ENCODE results near the gene IGF2BP1. TPM values are rescaled to one million over a fixed set of nuclear protein-coding genes. Genes with fewer than 3 reads are reported as not detected.

Gene IGF2BP1
- polyA plus RNA-seq, 1 of the 3 experiments (the other 2 are of a cell fraction) = 0.05 TPM

DNA sequence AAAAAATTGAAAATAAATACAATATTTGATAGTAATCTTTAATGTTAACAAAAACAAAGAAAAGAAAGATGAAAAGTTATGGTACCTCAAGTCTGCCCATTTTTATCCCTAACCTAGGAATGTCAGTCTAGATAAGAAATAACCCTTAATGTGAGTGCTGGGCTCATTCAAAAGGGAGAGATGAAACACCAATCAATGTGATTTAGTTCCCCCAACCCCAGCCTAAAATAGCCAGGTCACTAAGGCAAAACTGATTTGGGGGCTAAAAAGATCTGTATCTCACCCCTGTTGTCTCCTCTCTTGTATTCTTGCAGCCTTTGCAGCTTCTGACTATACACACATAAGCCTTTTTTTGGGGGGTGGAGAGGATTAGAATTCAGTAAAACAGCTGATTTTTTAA is 3.2 kb upstream of the IGF2BP1 start:
- no peak overlapping the region for H2AFZ ChIP-seq (ENCODE audit: low read depth)
- H3K36me3 ChIP-seq (replicated peaks in 1 of 2; ENCODE audit: control insufficient read depth in 1 of 2, insufficient read depth in 2 of 2, low read length in 1 of 2) = no peaks in the 10 kb centered on the region
- H3K9ac ChIP-seq = no peak overlapping the region
- no peak overlapping the region for H3K27ac ChIP-seq (ENCODE audit: low read depth in 2 of 2, low read length in 1 of 2)
- H3K27me3 ChIP-seq (ENCODE audit: insufficient read depth) = peaks cover 84% of the 10 kb centered on the region
- H3K79me2 ChIP-seq (ENCODE audit: insufficient read depth) = no peaks in the 10 kb centered on the region
- POLR2A ChIA-PET = interaction anchor here (0.6 kb wide), 1 partner anchor 700 kb away, joined by 3 read pairs; no protein-coding TSS in a partner anchor
- 0 out of 2 replicates have a peak, but pooled peaks cover 12% of the 10 kb centered on the region for H4K20me1 ChIP-seq (ENCODE audit: insufficient read depth)
- no peaks in the 10 kb centered on the region for H3K9me3 ChIP-seq
- TF ChIP-seq EZH2phosphoT487 (IDR thresholded peaks at IDR 0.05; ENCODE audit: borderline replicate concordance, low read depth) = 0 out of 2 replicates have a peak, but pooled peaks have one; percentile 22
- TF ChIP-seq EP300 (IDR thresholded peaks at IDR 0.05; ENCODE audit: borderline replicate concordance in 1 of 2, low read depth in 1 of 2, low read length in 1 of 2) = no peak
- TF ChIP-seq, protein P1, sequence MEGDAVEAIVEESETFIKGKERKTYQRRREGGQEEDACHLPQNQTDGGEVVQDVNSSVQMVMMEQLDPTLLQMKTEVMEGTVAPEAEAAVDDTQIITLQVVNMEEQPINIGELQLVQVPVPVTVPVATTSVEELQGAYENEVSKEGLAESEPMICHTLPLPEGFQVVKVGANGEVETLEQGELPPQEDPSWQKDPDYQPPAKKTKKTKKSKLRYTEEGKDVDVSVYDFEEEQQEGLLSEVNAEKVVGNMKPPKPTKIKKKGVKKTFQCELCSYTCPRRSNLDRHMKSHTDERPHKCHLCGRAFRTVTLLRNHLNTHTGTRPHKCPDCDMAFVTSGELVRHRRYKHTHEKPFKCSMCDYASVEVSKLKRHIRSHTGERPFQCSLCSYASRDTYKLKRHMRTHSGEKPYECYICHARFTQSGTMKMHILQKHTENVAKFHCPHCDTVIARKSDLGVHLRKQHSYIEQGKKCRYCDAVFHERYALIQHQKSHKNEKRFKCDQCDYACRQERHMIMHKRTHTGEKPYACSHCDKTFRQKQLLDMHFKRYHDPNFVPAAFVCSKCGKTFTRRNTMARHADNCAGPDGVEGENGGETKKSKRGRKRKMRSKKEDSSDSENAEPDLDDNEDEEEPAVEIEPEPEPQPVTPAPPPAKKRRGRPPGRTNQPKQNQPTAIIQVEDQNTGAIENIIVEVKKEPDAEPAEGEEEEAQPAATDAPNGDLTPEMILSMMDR (IDR thresholded peaks at IDR 0.05) = no peak
- TF ChIP-seq GABPA (IDR thresholded peaks at IDR 0.05; ENCODE audit: low read depth) = no peak
- TF ChIP-seq FOSL2 (IDR thresholded peaks at IDR 0.05; ENCODE audit: borderline replicate concordance, low read depth) = no peak
- DNase-seq = no peak
- no peaks in the 10 kb centered on the region; a peak in 1 of 4 replicates for H3K4me1 ChIP-seq (ENCODE audit: control insufficient read depth in 1 of 2, insufficient read depth in 2 of 2, low read depth in 1 of 2, low read length in 1 of 2)
- CTCF ChIA-PET = interaction anchor here (1.0 to 3.3 kb wide), 5 partner anchors 39 to 315 kb away, joined by 3 to 13 read pairs (median 6); no protein-coding TSS in a partner anchor
- H3K4me2 ChIP-seq = no peak overlapping the region
- H3K4me3 ChIP-seq (ENCODE audit: low read depth in 2 of 2, low read length in 1 of 2) = no peak overlapping the region
- H3K9me2 ChIP-seq = no peaks in the 10 kb centered on the region
- peaks cover 21% of the 10 kb centered on the region for H3F3A ChIP-seq (replicated peaks; ENCODE audit: insufficient read depth)

DNA sequence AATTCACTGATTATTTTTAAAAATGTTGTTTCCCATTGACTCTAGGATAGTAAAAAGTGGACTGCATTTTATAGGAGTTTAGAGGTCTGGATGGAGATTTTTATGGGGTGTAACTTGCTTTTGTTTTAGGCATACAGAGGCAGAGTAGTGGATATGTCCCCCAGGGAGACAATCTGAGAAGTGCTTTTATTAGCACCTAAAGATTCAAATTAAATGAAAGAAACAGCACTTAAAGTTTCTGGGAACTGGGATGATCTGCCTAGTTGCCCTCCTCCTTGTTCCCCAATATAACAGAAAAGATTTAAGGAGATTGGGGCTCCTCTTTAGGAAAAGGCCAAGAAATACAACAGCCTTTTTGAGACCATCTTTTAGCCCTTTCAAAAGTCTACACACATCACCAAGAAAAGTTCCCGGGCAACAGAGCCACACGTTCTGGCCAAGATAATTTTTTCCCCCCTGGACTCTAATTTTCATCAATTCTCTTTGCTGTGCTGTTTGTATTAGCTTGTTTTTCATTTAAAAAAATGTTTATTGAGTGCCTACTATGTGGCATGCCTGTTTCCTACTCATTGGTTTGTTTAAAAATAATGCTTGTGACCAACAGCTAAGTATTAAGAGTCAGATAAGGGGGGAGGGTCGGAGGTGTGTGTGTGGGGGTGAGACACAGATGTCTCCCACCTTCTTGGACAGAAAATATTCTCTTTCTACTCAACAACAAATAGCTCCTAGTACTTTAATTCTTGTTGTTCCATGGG is 2.5 kb upstream of the IGF2BP1 start:
- no peaks in the 10 kb centered on the region for H3K9me3 ChIP-seq
- under 1% methylated on average over 3 of the region's 3 CpGs for WGBS (ENCODE audit: low lambda C conversion rate)
- no peaks in the 10 kb centered on the region for H3K79me2 ChIP-seq (ENCODE audit: insufficient read depth)
- peaks cover 21% of the 10 kb centered on the region for H3F3A ChIP-seq (replicated peaks; ENCODE audit: insufficient read depth)
- 0 out of 2 replicates have a peak, but pooled peaks cover 12% of the 10 kb centered on the region for H4K20me1 ChIP-seq (ENCODE audit: insufficient read depth)
- H3K27me3 ChIP-seq (ENCODE audit: insufficient read depth) = peaks cover 86% of the 10 kb centered on the region
- DNase-seq = no peak
- H3K4me2 ChIP-seq = no peak overlapping the region
- H3K27ac ChIP-seq (ENCODE audit: low read depth in 2 of 2, low read length in 1 of 2) = no peak overlapping the region
- H3K36me3 ChIP-seq (replicated peaks in 1 of 2; ENCODE audit: control insufficient read depth in 1 of 2, insufficient read depth in 2 of 2, low read length in 1 of 2) = no peaks in the 10 kb centered on the region
- H3K4me1 ChIP-seq (ENCODE audit: control insufficient read depth in 1 of 2, insufficient read depth in 2 of 2, low read depth in 1 of 2, low read length in 1 of 2) = no peaks in the 10 kb centered on the region; a peak in 1 of 4 replicates
- H3K4me3 ChIP-seq (ENCODE audit: low read depth in 2 of 2, low read length in 1 of 2) = no peak overlapping the region
- H2AFZ ChIP-seq (ENCODE audit: low read depth) = no peak overlapping the region
- POLR2A ChIA-PET = interaction anchor here (0.6 kb wide), 1 partner anchor 700 kb away, joined by 3 read pairs; no protein-coding TSS in a partner anchor
- no peaks in the 10 kb centered on the region for H3K9me2 ChIP-seq
- CTCF ChIA-PET = interaction anchor here (0.6 to 3.3 kb wide), 9 partner anchors 9 to 316 kb away, joined by 3 to 13 read pairs (median 4); no protein-coding TSS in a partner anchor
- H3K9ac ChIP-seq = no peak overlapping the region
- TF ChIP-seq NRF1 (IDR thresholded peaks at IDR 0.05; ENCODE audit: low read depth, low read length) (no peak), YY1 (IDR thresholded peaks at IDR 0.05; ENCODE audit: low read depth) (no peak), TEAD4 (IDR thresholded peaks at IDR 0.05; ENCODE audit: borderline replicate concordance, insufficient read depth) (no peak), GATA2 (CRISPR knock-in tag; IDR thresholded peaks at IDR 0.05) (no peak), SIN3A (IDR thresholded peaks at IDR 0.05; ENCODE audit: borderline replicate concordance, low read depth, low read length) (no peak), ELF1 (IDR thresholded peaks at IDR 0.05) (no peak), MEF2A (IDR thresholded peaks at IDR 0.05; ENCODE audit: borderline replicate concordance, low read depth) (no peak), EZH2phosphoT487 (IDR thresholded peaks at IDR 0.05; ENCODE audit: borderline replicate concordance, low read depth) (no peak), NFIC (IDR thresholded peaks at IDR 0.05; ENCODE audit: borderline replicate concordance) (no peak), TAF1 (IDR thresholded peaks at IDR 0.05; ENCODE audit: borderline replicate concordance, low read depth, low read length) (no peak), FOXJ3 (CRISPR knock-in tag; IDR thresholded peaks at IDR 0.05) (no peak), FOXM1 (IDR thresholded peaks at IDR 0.05; ENCODE audit: low read depth) (no peak), MXI1 (IDR thresholded peaks at IDR 0.05; ENCODE audit: low read depth, low read length) (no peak), JUND (IDR thresholded peaks at IDR 0.05) (no peak)
- TF ChIP-seq, protein P2, sequence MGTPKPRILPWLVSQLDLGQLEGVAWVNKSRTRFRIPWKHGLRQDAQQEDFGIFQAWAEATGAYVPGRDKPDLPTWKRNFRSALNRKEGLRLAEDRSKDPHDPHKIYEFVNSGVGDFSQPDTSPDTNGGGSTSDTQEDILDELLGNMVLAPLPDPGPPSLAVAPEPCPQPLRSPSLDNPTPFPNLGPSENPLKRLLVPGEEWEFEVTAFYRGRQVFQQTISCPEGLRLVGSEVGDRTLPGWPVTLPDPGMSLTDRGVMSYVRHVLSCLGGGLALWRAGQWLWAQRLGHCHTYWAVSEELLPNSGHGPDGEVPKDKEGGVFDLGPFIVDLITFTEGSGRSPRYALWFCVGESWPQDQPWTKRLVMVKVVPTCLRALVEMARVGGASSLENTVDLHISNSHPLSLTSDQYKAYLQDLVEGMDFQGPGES (IDR thresholded peaks at IDR 0.05; ENCODE audit: low read depth, low read length) = no peak
- TF ChIP-seq, protein P3, sequence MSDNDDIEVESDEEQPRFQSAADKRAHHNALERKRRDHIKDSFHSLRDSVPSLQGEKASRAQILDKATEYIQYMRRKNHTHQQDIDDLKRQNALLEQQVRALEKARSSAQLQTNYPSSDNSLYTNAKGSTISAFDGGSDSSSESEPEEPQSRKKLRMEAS (IDR thresholded peaks at IDR 0.05; ENCODE audit: low read depth) = no peak
- TF ChIP-seq, protein P1 (IDR thresholded peaks at IDR 0.05) = no peak
- TF ChIP-seq, protein P4, sequence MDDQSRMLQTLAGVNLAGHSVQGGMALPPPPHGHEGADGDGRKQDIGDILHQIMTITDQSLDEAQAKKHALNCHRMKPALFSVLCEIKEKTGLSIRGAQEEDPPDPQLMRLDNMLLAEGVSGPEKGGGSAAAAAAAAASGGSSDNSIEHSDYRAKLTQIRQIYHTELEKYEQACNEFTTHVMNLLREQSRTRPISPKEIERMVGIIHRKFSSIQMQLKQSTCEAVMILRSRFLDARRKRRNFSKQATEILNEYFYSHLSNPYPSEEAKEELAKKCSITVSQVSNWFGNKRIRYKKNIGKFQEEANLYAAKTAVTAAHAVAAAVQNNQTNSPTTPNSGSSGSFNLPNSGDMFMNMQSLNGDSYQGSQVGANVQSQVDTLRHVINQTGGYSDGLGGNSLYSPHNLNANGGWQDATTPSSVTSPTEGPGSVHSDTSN (IDR thresholded peaks at IDR 0.05) = no peak

All from SK-N-SH (cell line).